Endothelial cell of umbilical vein (primary cell): Measurements from ENCODE around the gene FBXL17. TPM values are rescaled to one million over a fixed set of nuclear protein-coding genes. Genes with fewer than 3 reads are reported as not detected.

Source experiments
- BruUV-seq: library from RNA; stranded (reverse); fragments of 400-500 nt; replicated peaks from 2 replicates; lab custom pipeline; 2021; lab: Mats Ljungman, UMichigan
- CTCF ChIA-PET: fragments of 300-600, 350-600 bp; sonication (Branson Sonifier 250); formaldehyde crosslinking; loops from one replicate; lab custom pipeline; 2021; ENCODE audit warnings: antibody characterized with exemption, inconsistent platforms; lab: Charles Lee
- POLR2A ChIA-PET: fragments of 300-600, 350-600 bp; sonication (Branson Sonifier 250); formaldehyde crosslinking; loops from one replicate; lab custom pipeline; 2021; ENCODE audit warnings: antibody characterized with exemption, inconsistent platforms; lab: Charles Lee
- DNase-seq: peaks from one replicate; pipeline ENCODE4 v3.0.0-alpha.2; 2011; ENCODE audit warnings: low read depth, low spot score
- FAIRE-seq: peaks from 2 replicates; lab custom pipeline; 2011; peaks lifted over from hg19 to GRCh38; lab: Jason Lieb, UNC
- H2AFZ ChIP-seq: 2 replicates; pipeline ENCODE4 v1.6.0; 2012; ENCODE audit warnings: low read depth, low read length, control low read depth, inconsistent platforms
- H3K27ac ChIP-seq: 2 replicates; pipeline ENCODE4 v1.5.1; 2011; ENCODE audit warnings: low read depth, mild to moderate bottlenecking, control low read depth, low read length, moderate library complexity; ENCODE audit not compliant: insufficient read depth
- H3K27me3 ChIP-seq, 2 experiments: 2 replicates each; pipeline versions ENCODE4 v1.6.0 to v1.6.1; 2011; ENCODE audit warnings: low read length in 2 of 2, mixed read lengths in 1 of 2; ENCODE audit not compliant: control insufficient read depth in 2 of 2, insufficient read depth in 2 of 2
- H3K36me3 ChIP-seq, 2 experiments: 2 replicates in 1 of 2; 3 replicates in 1 of 2; pipeline ENCODE4 v1.5.1; 2011; ENCODE audit warnings: low read length in 2 of 2, mild to moderate bottlenecking in 1 of 2, moderate library complexity in 1 of 2; ENCODE audit not compliant: control insufficient read depth in 2 of 2, insufficient read depth in 2 of 2; ENCODE audit errors: extremely low read depth in 1 of 2
- H3K4me1 ChIP-seq: 3 replicates; pipeline ENCODE4 v1.5.1; 2011; ENCODE audit warnings: mild to moderate bottlenecking, low read length; ENCODE audit not compliant: control insufficient read depth, insufficient read depth; ENCODE audit errors: extremely low read depth
- H3K4me2 ChIP-seq: 2 replicates; pipeline ENCODE4 v1.6.1; 2011; ENCODE audit warnings: low read length, control low read depth, mixed read lengths; ENCODE audit not compliant: insufficient read depth
- H3K4me3 ChIP-seq, 3 experiments: fragments of 200-600 bp in 1 of 3; sonication (generic), shearing (Covaris generic) in 1 of 3; replicated peaks in 1 of 3; 2 replicates each; pipeline ENCODE4 v1.5.1; 2011 to 2016; ENCODE audit warnings: control low read depth in 3 of 3, low read length in 3 of 3, mild to moderate bottlenecking in 2 of 3, inconsistent platforms in 1 of 3, low read depth in 1 of 3, moderate library complexity in 1 of 3; ENCODE audit not compliant: insufficient read depth in 1 of 3
- H3K79me2 ChIP-seq: 2 replicates; pipeline ENCODE4 v1.6.0; 2012; ENCODE audit warnings: low read length, inconsistent platforms; ENCODE audit not compliant: control insufficient read depth, insufficient read depth
- H3K9ac ChIP-seq: replicated peaks from 2 replicates; pipeline ENCODE3; 2011; ENCODE audit warnings: low read length, control low read depth; ENCODE audit not compliant: insufficient read depth; ENCODE audit errors: extremely low read depth
- H3K9me1 ChIP-seq: replicated peaks from 3 replicates; pipeline ENCODE4 v1.6.0; 2011; ENCODE audit warnings: mild to moderate bottlenecking, low read length; ENCODE audit not compliant: control insufficient read depth, insufficient read depth; ENCODE audit errors: extremely low read depth
- H3K9me3 ChIP-seq: replicated peaks from 2 replicates; pipeline ENCODE4 v1.5.1; 2012; ENCODE audit warnings: low read length, inconsistent platforms; ENCODE audit not compliant: control insufficient read depth, insufficient read depth
- H4K20me1 ChIP-seq: replicated peaks from 2 replicates; pipeline ENCODE3; 2011; ENCODE audit warnings: mild to moderate bottlenecking, low read length; ENCODE audit not compliant: control insufficient read depth, insufficient read depth; ENCODE audit errors: extremely low read depth
- EZH2 ChIP-seq: IDR thresholded peaks from 2 replicates; pipeline ENCODE4 v1.6.1; 2012; ENCODE audit warnings: borderline replicate concordance, low read depth, mild to moderate bottlenecking, moderate library complexity, low read length, inconsistent platforms; ENCODE audit not compliant: severe bottlenecking
- FOS ChIP-seq: IDR thresholded peaks from 2 replicates; pipeline ENCODE4 v1.6.1; 2011; ENCODE audit warnings: mild to moderate bottlenecking, low read length, moderate library complexity, borderline replicate concordance; ENCODE audit not compliant: insufficient read depth
- GATA2 ChIP-seq: IDR thresholded peaks from 2 replicates; pipeline ENCODE4 v1.7.0; 2011; ENCODE audit warnings: low read depth, mild to moderate bottlenecking, moderate library complexity, mixed read lengths, low read length; ENCODE audit not compliant: insufficient read length, insufficient read depth
- JUN ChIP-seq: IDR thresholded peaks from 2 replicates; pipeline ENCODE4 v1.6.1; 2011; ENCODE audit warnings: borderline replicate concordance, low read depth; ENCODE audit not compliant: insufficient read length, insufficient read depth
- MYC ChIP-seq: IDR thresholded peaks from one replicate; pipeline ENCODE4 v1.6.1; 2011; ENCODE audit warnings: mild to moderate bottlenecking, low read depth, low read length
- POLR2A ChIP-seq: IDR thresholded peaks from 2 replicates; pipeline ENCODE4 v1.6.1; 2012; ENCODE audit warnings: low read depth, mild to moderate bottlenecking, control low read depth, low read length
- POLR2AphosphoS5 ChIP-seq: IDR thresholded peaks from 2 replicates; pipeline ENCODE4 v1.6.1; 2012; ENCODE audit warnings: low read depth, mild to moderate bottlenecking, control low read depth, low read length, moderate library complexity; ENCODE audit not compliant: insufficient read depth
- dilution Hi-C: fragments of 300-500 bp; cut with MboI; formaldehyde crosslinking; loops from one replicate; pipeline ENCODE4 v1.15.0; 2019; ENCODE audit warnings: low sequenced_read_pairs; ENCODE audit not compliant: extremely low pct_ligation_motif_present
- intact Hi-C: fragments of 100-400 bp; cut with micrococcal nuclease; formaldehyde crosslinking; loops from one replicate; pipeline ENCODE4 v1.10.0; 2022
- polyA plus RNA-seq, 4 experiments: library from polyadenylated mRNA; depleted of rRNA in 3 of 4; stranded (reverse) in 3 of 4; unstranded in 1 of 4; fragments of >200 nt; gene quantifications; 2 replicates each; pipeline versions ENCODE4 v1.2.1 to v1.2.3, GENCODE V29; 2011 to 2012; ENCODE audit warnings: missing spikeins in 1 of 4
- total RNA-seq: library from RNA; stranded (reverse); gene quantifications from 2 replicates; pipeline ENCODE4 v1.2.3, GENCODE V29; 2021
- TF ChIP-seq, protein P1 (sequence below), 2 donors: IDR thresholded peaks; 1 replicate in 1 of 2; 2 replicates in 1 of 2; pipeline ENCODE4 v1.5.1; 2011; ENCODE audit warnings: low read length in 2 of 2, mild to moderate bottlenecking in 2 of 2, moderate library complexity in 2 of 2, control low read depth in 1 of 2, inconsistent platforms in 1 of 2, low read depth in 1 of 2; ENCODE audit not compliant: insufficient read depth in 1 of 2; ENCODE audit errors: extremely low read depth in 1 of 2
- TF ChIP-seq, protein P2 (sequence below): IDR thresholded peaks from 2 replicates; pipeline ENCODE4 v1.6.1; 2011; ENCODE audit not compliant: insufficient read depth, insufficient read length

FBXL17 gene
- total and polyA plus RNA-seq, 2 donors (not counting 3 experiments of a cell fraction or from before 2014, with no cell fraction given), result 2.7 to 8.8 TPM

DNA sequence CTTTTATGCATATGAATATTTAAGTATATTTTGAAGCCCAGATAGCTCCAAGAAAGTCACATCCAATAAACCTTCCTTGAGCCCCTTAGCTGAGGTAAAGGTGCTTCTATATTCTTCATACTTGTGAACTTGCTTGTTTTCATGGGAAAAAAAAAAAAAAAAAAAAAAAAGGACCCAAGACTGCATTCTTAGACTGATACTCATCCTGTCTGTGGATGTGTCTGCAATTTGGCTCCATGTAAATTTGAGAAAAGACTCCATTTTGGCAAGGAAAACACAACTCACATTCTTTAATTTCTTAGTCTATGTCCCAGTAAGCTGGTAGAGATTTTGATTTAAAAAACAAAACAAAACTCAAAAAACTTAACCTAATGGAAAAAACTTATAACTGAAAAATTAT lies 238.3 kb downstream of the FBXL17 start:
- no peak overlapping the region for H3K9ac ChIP-seq
- H2AFZ ChIP-seq, result no peak overlapping the region
- DNase-seq (no peak), FAIRE-seq (no peak)
- no peaks in the 10 kb centered on the region for H3K9me3 ChIP-seq
- H3K27me3 ChIP-seq, result no peaks in the 10 kb centered on the region
- POLR2A ChIA-PET, result no interaction called here
- CTCF ChIA-PET, result no interaction called here
- BruUV-seq, result no TSS peak
- intact Hi-C loops (no loop called here), dilution Hi-C loops (no loop called here)
- H3K36me3 ChIP-seq, result no peaks in the 10 kb centered on the region
- no peak overlapping the region for H3K4me3 ChIP-seq
- H3K27ac ChIP-seq, result no peak overlapping the region
- H3K4me1 ChIP-seq, result no peaks in the 10 kb centered on the region
- H3K4me2 ChIP-seq, result no peak overlapping the region
- H4K20me1 ChIP-seq, result no peaks in the 10 kb centered on the region
- H3K79me2 ChIP-seq, result no peaks in the 10 kb centered on the region
- H3K9me1 ChIP-seq, result no peaks in the 10 kb centered on the region
- no peak for TF ChIP-seq MYC
- TF ChIP-seq EZH2, result no peak
- TF ChIP-seq, protein P1, sequence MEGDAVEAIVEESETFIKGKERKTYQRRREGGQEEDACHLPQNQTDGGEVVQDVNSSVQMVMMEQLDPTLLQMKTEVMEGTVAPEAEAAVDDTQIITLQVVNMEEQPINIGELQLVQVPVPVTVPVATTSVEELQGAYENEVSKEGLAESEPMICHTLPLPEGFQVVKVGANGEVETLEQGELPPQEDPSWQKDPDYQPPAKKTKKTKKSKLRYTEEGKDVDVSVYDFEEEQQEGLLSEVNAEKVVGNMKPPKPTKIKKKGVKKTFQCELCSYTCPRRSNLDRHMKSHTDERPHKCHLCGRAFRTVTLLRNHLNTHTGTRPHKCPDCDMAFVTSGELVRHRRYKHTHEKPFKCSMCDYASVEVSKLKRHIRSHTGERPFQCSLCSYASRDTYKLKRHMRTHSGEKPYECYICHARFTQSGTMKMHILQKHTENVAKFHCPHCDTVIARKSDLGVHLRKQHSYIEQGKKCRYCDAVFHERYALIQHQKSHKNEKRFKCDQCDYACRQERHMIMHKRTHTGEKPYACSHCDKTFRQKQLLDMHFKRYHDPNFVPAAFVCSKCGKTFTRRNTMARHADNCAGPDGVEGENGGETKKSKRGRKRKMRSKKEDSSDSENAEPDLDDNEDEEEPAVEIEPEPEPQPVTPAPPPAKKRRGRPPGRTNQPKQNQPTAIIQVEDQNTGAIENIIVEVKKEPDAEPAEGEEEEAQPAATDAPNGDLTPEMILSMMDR (IDR thresholded peaks at IDR 0.05; ENCODE audit: extremely low read depth in 1 of 2, insufficient read depth in 1 of 2, low read depth in 1 of 2, low read length in 2 of 2), result no peak
- no peak for TF ChIP-seq JUN
- TF ChIP-seq POLR2A, result no peak
- TF ChIP-seq GATA2, result no peak
- TF ChIP-seq POLR2AphosphoS5, result no peak
- TF ChIP-seq FOS, result no peak
- TF ChIP-seq, protein P2, sequence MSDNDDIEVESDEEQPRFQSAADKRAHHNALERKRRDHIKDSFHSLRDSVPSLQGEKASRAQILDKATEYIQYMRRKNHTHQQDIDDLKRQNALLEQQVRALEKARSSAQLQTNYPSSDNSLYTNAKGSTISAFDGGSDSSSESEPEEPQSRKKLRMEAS, result no peak
